BLaER1 (cell line): ENCODE results near the gene STAG1.
"Not testable (repeated sequence)": the region's sequence is repeated elsewhere in the genome, so short reads cannot be mapped to it uniquely, and the experiment has no call there.

Experiments
- H3K27ac ChIP-seq: shearing (Covaris generic); formaldehyde crosslinking; 2 replicates; pipeline ENCODE4 v1.8.1; 2022
- H3K27me3 ChIP-seq: shearing (Covaris generic); formaldehyde crosslinking; 2 replicates; pipeline ENCODE4 v1.8.1; 2022
- H3K36me3 ChIP-seq: shearing (Covaris generic); formaldehyde crosslinking; 2 replicates; pipeline ENCODE4 v1.8.1; 2022
- H3K4me1 ChIP-seq: shearing (Covaris generic); formaldehyde crosslinking; 2 replicates; pipeline ENCODE4 v1.8.1; 2022
- H3K4me2 ChIP-seq: shearing (Covaris generic); formaldehyde crosslinking; 2 replicates; pipeline ENCODE4 v1.8.1; 2022
- H3K4me3 ChIP-seq: shearing (Covaris generic); formaldehyde crosslinking; 2 replicates; pipeline ENCODE4 v1.8.1; 2022
- H3K9ac ChIP-seq: shearing (Covaris generic); formaldehyde crosslinking; 2 replicates; pipeline ENCODE4 v1.8.1; 2022
- H3K9me3 ChIP-seq: shearing (Covaris generic); formaldehyde crosslinking; 2 replicates; pipeline ENCODE4 v1.8.1; 2022
- H4K20me1 ChIP-seq: shearing (Covaris generic); formaldehyde crosslinking; 2 replicates; pipeline ENCODE4 v1.8.1; 2022
- Cebpa-rat ChIP-seq: shearing (Covaris generic); IDR thresholded peaks from 2 replicates; pipeline ENCODE4 v1.8.1; 2022

The STAG1 gene

GRCh38 chr3:136661282-136661681 lies 90.9 kb downstream of the STAG1 start:
- H3K27me3 ChIP-seq: no peaks in the 10 kb centered on the region
- no peak overlapping the region for H3K9ac ChIP-seq
- H3K27ac ChIP-seq: no peak overlapping the region
- no peaks in the 10 kb centered on the region for H3K4me1 ChIP-seq
- H3K4me2 ChIP-seq: no peak overlapping the region
- H3K9me3 ChIP-seq: peaks cover 9% of the 10 kb centered on the region
- H3K4me3 ChIP-seq: no peak overlapping the region
- H3K36me3 ChIP-seq: 0 out of 2 replicates have a peak, but pooled peaks cover 9% of the 10 kb centered on the region
- H4K20me1 ChIP-seq: peaks cover 90% of the 10 kb centered on the region
- TF ChIP-seq Cebpa-rat: no peak

- Histone ChIP-seq H3K36me3 (peaks cover 24% of the 10 kb centered on the region; the same call in 1 of the 2 replicates), H3K4me2 (no peak overlapping the region), H3K9ac (no peak overlapping the region), H3K27me3 (no peaks in the 10 kb centered on the region), H3K4me1 (no peaks in the 10 kb centered on the region), H4K20me1 (peaks cover 69% of the 10 kb centered on the region), H3K9me3 (peaks cover 30% of the 10 kb centered on the region), H3K27ac (no peak overlapping the region), H3K4me3 (no peak overlapping the region)
- TF ChIP-seq Cebpa-rat: no peak
These were observed 93.1 kb downstream of the STAG1 start for GRCh38 chr3:136658946-136659682.

GRCh38 chr3:136657526-136657925 lies 94.7 kb downstream of the STAG1 start:
- no peak for TF ChIP-seq Cebpa-rat
- H3K4me2 ChIP-seq: no peak overlapping the region
- H3K4me3 ChIP-seq: no peak overlapping the region
- peaks cover 42% of the 10 kb centered on the region for H3K9me3 ChIP-seq
- H3K27me3 ChIP-seq: no peaks in the 10 kb centered on the region
- H3K36me3 ChIP-seq: peaks cover 21% of the 10 kb centered on the region; the same call in 1 of the 2 replicates
- no peak overlapping the region for H3K9ac ChIP-seq
- H3K27ac ChIP-seq: no peak overlapping the region
- H4K20me1 ChIP-seq: peaks cover 61% of the 10 kb centered on the region
- no peaks in the 10 kb centered on the region for H3K4me1 ChIP-seq

GRCh38 chr3:136653628-136654027 lies 98.5 kb downstream of the STAG1 start:
- Histone ChIP-seq H3K4me1 (no peaks in the 10 kb centered on the region), H4K20me1 (peaks cover 53% of the 10 kb centered on the region), H3K27ac (no peak overlapping the region), H3K4me2 (no peak overlapping the region), H3K4me3 (no peak overlapping the region), H3K27me3 (no peaks in the 10 kb centered on the region), H3K9ac (no peak overlapping the region), H3K36me3 (peaks cover 15% of the 10 kb centered on the region; the same call in 1 of the 2 replicates), H3K9me3 (peaks cover 42% of the 10 kb centered on the region)
- no peak for TF ChIP-seq Cebpa-rat

GRCh38 chr3:136651581-136651980 lies 100.6 kb downstream of the STAG1 start:
- no peak overlapping the region for H3K27ac ChIP-seq
- H3K9me3 ChIP-seq: peaks cover 37% of the 10 kb centered on the region
- no peak overlapping the region for H3K9ac ChIP-seq
- no peak overlapping the region for H3K4me3 ChIP-seq
- peaks cover 47% of the 10 kb centered on the region for H4K20me1 ChIP-seq
- no peaks in the 10 kb centered on the region for H3K27me3 ChIP-seq
- H3K4me1 ChIP-seq: no peaks in the 10 kb centered on the region
- H3K36me3 ChIP-seq: peaks cover 15% of the 10 kb centered on the region; the same call in 1 of the 2 replicates
- TF ChIP-seq Cebpa-rat: no peak
- no peak overlapping the region for H3K4me2 ChIP-seq

GRCh38 chr3:136650461-136650860 lies 101.7 kb downstream of the STAG1 start:
- Histone ChIP-seq H3K9ac (no peak overlapping the region), H3K27me3 (no peaks in the 10 kb centered on the region), H3K36me3 (peaks cover 10% of the 10 kb centered on the region; the same call in 1 of the 2 replicates), H3K4me1 (no peaks in the 10 kb centered on the region), H3K27ac (no peak overlapping the region), H3K4me2 (no peak overlapping the region), H3K4me3 (no peak overlapping the region), H4K20me1 (peaks cover 58% of the 10 kb centered on the region), H3K9me3 (peaks cover 25% of the 10 kb centered on the region)
- no peak for TF ChIP-seq Cebpa-rat

- Histone ChIP-seq H3K27me3 (no peaks in the 10 kb centered on the region), H3K4me1 (no peaks in the 10 kb centered on the region), H3K9me3 (no peaks in the 10 kb centered on the region), H3K27ac (no peak overlapping the region), H3K4me3 (no peak overlapping the region), H3K4me2 (no peak overlapping the region), H3K36me3 (no peaks in the 10 kb centered on the region; the same call in 1 of the 2 replicates), H4K20me1 (peaks cover 87% of the 10 kb centered on the region), H3K9ac (no peak overlapping the region)
- TF ChIP-seq Cebpa-rat: no peak
These were observed 106.3 kb downstream of the STAG1 start for GRCh38 chr3:136645915-136646314.

GRCh38 chr3:136644212-136644611 lies 108.0 kb downstream of the STAG1 start:
- Histone ChIP-seq H3K27ac (no peak overlapping the region), H3K36me3 (no peaks in the 10 kb centered on the region; the same call in 1 of the 2 replicates), H4K20me1 (peaks cover 80% of the 10 kb centered on the region), H3K4me1 (no peaks in the 10 kb centered on the region), H3K4me3 (no peak overlapping the region), H3K9me3 (no peaks in the 10 kb centered on the region), H3K9ac (no peak overlapping the region), H3K4me2 (no peak overlapping the region), H3K27me3 (no peaks in the 10 kb centered on the region)
- no peak for TF ChIP-seq Cebpa-rat

GRCh38 chr3:136643380-136643779 lies 108.8 kb downstream of the STAG1 start:
- H3K36me3 ChIP-seq, H3K9me3 ChIP-seq, H3K4me3 ChIP-seq, H3K27me3 ChIP-seq, H3K4me1 ChIP-seq, H3K9ac ChIP-seq, H3K4me2 ChIP-seq, H3K27ac ChIP-seq: not testable (repeated sequence)
- H4K20me1 ChIP-seq: peaks cover 81% of the 10 kb centered on the region

GRCh38 chr3:136642711-136643110 lies 109.5 kb downstream of the STAG1 start:
- H3K9ac ChIP-seq: no peak overlapping the region
- H3K4me2 ChIP-seq: no peak overlapping the region
- TF ChIP-seq Cebpa-rat: no peak
- H3K4me1 ChIP-seq: no peaks in the 10 kb centered on the region
- H3K27ac ChIP-seq: no peak overlapping the region
- H3K36me3 ChIP-seq: peaks cover 9% of the 10 kb centered on the region
- H3K27me3 ChIP-seq: no peaks in the 10 kb centered on the region
- H4K20me1 ChIP-seq: peaks cover 88% of the 10 kb centered on the region
- H3K9me3 ChIP-seq: no peaks in the 10 kb centered on the region
- no peak overlapping the region for H3K4me3 ChIP-seq
